Adrenal gland (tissue), 12 donors: ENCODE measurements around the gene MAP3K2. TPM values are rescaled to one million over a fixed set of nuclear protein-coding genes. Genes with fewer than 3 reads are reported as not detected.

Experiments used
- DNase-seq, 7 donors: peaks; one replicate each; pipeline ENCODE4 v3.0.0-alpha.2; 2019 to 2020
- H3K27ac ChIP-seq, 5 donors: fragments of 200-600 bp; sonication (generic) in 4 of 5; 1 replicate in 3 of 5; 2 replicates in 2 of 5; pipeline versions ENCODE4 v1.5.1 to v1.8.0; 2016 to 2020; ENCODE audit warnings: mild to moderate bottlenecking in 1 of 5
- H3K27me3 ChIP-seq: fragments of 200-600 bp; 2 replicates; pipeline ENCODE4 v1.8.0; 2021
- H3K36me3 ChIP-seq, 2 donors: fragments of 200-600 bp; replicated peaks in 1 of 2; 1 replicate in 1 of 2; 2 replicates in 1 of 2; pipeline versions ENCODE4 v1.5.1 to v1.8.0; 2018 to 2022
- H3K4me1 ChIP-seq, 2 donors: fragments of 200-600 bp; replicated peaks in 1 of 2; 1 replicate in 1 of 2; 2 replicates in 1 of 2; pipeline versions ENCODE4 v1.5.1 to v1.8.0; 2018 to 2021
- H3K4me3 ChIP-seq, 4 donors: fragments of 200-600 bp; sonication (generic) in 3 of 4; one replicate each; pipeline ENCODE4 v1.5.1; 2016 to 2018
- H3K9me3 ChIP-seq, 3 donors: fragments of 200-600 bp; sonication (generic) in 1 of 3; replicated peaks in 1 of 3; 1 replicate in 2 of 3; 2 replicates in 1 of 3; pipeline versions ENCODE4 v1.5.1 to v1.8.0; 2016 to 2021
- CTCF ChIP-seq, 6 experiments: fragments of 450-650 bp in 4 of 6; fragments of 200-600 bp in 2 of 6; sonication (generic) in 1 of 6; IDR thresholded peaks; 1 replicate in 5 of 6; 2 replicates in 1 of 6; pipeline versions ENCODE4 v1.5.1 to v1.8.0; 2016 to 2021; ENCODE audit warnings: antibody characterized with exemption in 6 of 6, mild to moderate bottlenecking in 2 of 6, moderate library complexity in 1 of 6
- POLR2A ChIP-seq, 2 donors: fragments of 450-650 bp; IDR thresholded peaks; one replicate each; pipeline ENCODE4 v1.6.1; 2017; ENCODE audit warnings: antibody characterized with exemption in 2 of 2, mild to moderate bottlenecking in 2 of 2, moderate library complexity in 1 of 2
- WGBS, 4 donors: extraction: QIAGEN DNeasy Blood & Tissue Kit in 2 of 4; methylation state at CpG; one replicate each; pipeline versions ENCODE4 v1.1.5 to v1.1.7; 2013 to 2017; 5-methylcytosine and 5-hydroxymethylcytosine counted together
- intact Hi-C, 2 donors: fragments of 100-400 bp; cut with DNase I; formaldehyde crosslinking; loops; one replicate each; pipeline versions ENCODE4 v1.14.1 to v1.15.0; 2022 to 2023
- polyA plus RNA-seq, 3 donors: library from polyadenylated mRNA; stranded (reverse); fragments of 200-250 nt in 2 of 3; fragments of 350-450 nt in 1 of 3; fragmentation: Illumina TruSeq in 1 of 3; extraction: RNeasy Lipid Tissue Mini Kit (QIAGEN cat#74804) in 1 of 3; gene quantifications; one replicate each; pipeline ENCODE4 v1.2.3, GENCODE V29; 2013 to 2014
- total RNA-seq, 9 donors: library from RNA; depleted of rRNA in 4 of 9; stranded (reverse); fragments of >200 nt in 4 of 9; fragments of 120-200 nt in 1 of 9; fragmentation: NEBNext Ultra II Directional in 1 of 9; extraction: Animal tissue kit (Norgen Biotek cat#: 25700) in 1 of 9; gene quantifications; one replicate each; pipeline versions ENCODE4 v1.1.0 to v1.2.4, GENCODE V29; 2013 to 2023
- donor health status: healthy with polysubstance abuse.
- donor health status: Bipolar disorder and iron deficiency.
- donor health status: DM: yes; HTN: yes; CAD: no.
- donor health status: DM: no; HTN: no; CAD: no.
- donor health status: DM: no; HTN: no; CAD: no.
- donor health status: DM: yes; HTN: yes; CAD: no.

The MAP3K2 gene
- total and polyA plus RNA-seq, 12 donors = 4.2 to 91.6 (median 49.2) TPM

- intact Hi-C loops = no loop called here
Observed at GRCh38 chr2:127308586-127309138, 79.1 kb downstream of the MAP3K2 start.

GRCh38 chr2:127305990-127306585, 81.7 kb downstream of the MAP3K2 start:
- Histone ChIP-seq H3K4me3 (no peak overlapping the region), H3K36me3 (peaks cover 0 to 23% of the 10 kb centered on the region in 2 donors), H3K27ac (no peak overlapping the region), H3K9me3 (no peaks in the 10 kb centered on the region), H3K27me3 (no peaks in the 10 kb centered on the region), H3K4me1 (no peaks in the 10 kb centered on the region)
- DNase-seq = no peak
- TF ChIP-seq POLR2A (IDR thresholded peaks at IDR 0.05) (no peak), CTCF (IDR thresholded peaks at IDR 0.05) (no peak)
- 70 to 85% (median 85%) methylated on average over 4 of the region's 4 CpGs for WGBS, 4 donors
- intact Hi-C loops = no loop called here

More at GRCh38 chr2:127308586-127309138, 79.1 kb downstream of the MAP3K2 start:
- peaks cover 0 to 38% of the 10 kb centered on the region in 2 donors for H3K36me3 ChIP-seq
- H3K27ac ChIP-seq = no peak overlapping the region
- WGBS, 4 donors = 89 to 94% (median 92%) methylated on average over 7 of the region's 7 CpGs
- H3K9me3 ChIP-seq = no peaks in the 10 kb centered on the region
- no peak for TF ChIP-seq CTCF (IDR thresholded peaks at IDR 0.05)
- no peak for TF ChIP-seq POLR2A (IDR thresholded peaks at IDR 0.05)
- no peaks in the 10 kb centered on the region for H3K27me3 ChIP-seq
- no peak for DNase-seq
- H3K4me3 ChIP-seq = no peak overlapping the region
- H3K4me1 ChIP-seq = no peaks in the 10 kb centered on the region

GRCh38 chr2:127302168-127302567, 85.6 kb downstream of the MAP3K2 start:
- no peak for DNase-seq

More at GRCh38 chr2:127302168-127302567, 85.6 kb downstream of the MAP3K2 start:
- intact Hi-C loops = no loop called here
- H3K9me3 ChIP-seq = no peaks in the 10 kb centered on the region
- H3K4me1 ChIP-seq = no peaks in the 10 kb centered on the region
- no peak overlapping the region for H3K27ac ChIP-seq
- no peaks in the 10 kb centered on the region for H3K27me3 ChIP-seq
- peaks cover 0 to 6% of the 10 kb centered on the region in 2 donors for H3K36me3 ChIP-seq
- TF ChIP-seq POLR2A (IDR thresholded peaks at IDR 0.05) (no peak), CTCF (IDR thresholded peaks at IDR 0.05) (no peak)
- WGBS, 4 donors = 94 to 100% (median 96%) methylated on average over 1 of the region's 1 CpG
- no peak overlapping the region for H3K4me3 ChIP-seq
